Measurements from ENCODE around the gene GSTM3.

DNA sequence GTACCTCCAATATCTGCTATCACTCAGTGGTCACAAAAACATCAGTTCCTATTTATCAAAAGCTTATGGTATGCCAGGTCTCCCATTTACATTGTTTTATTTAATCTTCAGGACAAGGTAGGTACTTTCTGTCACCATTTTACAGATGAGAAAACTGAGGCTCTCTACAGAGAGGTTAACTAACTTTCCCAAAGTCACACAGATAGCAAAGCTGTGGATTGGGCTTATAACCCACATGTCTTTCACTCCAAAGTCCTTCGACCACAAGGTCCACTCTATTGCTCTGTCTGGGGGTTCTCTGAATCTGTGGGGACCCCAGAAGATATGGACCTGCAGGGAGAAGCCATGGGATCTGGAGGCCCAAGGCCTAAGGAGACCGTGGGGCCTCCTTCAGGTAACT is 49.5 kb upstream of the GSTM3 start:
- TF ChIP-seq, protein P1, sequence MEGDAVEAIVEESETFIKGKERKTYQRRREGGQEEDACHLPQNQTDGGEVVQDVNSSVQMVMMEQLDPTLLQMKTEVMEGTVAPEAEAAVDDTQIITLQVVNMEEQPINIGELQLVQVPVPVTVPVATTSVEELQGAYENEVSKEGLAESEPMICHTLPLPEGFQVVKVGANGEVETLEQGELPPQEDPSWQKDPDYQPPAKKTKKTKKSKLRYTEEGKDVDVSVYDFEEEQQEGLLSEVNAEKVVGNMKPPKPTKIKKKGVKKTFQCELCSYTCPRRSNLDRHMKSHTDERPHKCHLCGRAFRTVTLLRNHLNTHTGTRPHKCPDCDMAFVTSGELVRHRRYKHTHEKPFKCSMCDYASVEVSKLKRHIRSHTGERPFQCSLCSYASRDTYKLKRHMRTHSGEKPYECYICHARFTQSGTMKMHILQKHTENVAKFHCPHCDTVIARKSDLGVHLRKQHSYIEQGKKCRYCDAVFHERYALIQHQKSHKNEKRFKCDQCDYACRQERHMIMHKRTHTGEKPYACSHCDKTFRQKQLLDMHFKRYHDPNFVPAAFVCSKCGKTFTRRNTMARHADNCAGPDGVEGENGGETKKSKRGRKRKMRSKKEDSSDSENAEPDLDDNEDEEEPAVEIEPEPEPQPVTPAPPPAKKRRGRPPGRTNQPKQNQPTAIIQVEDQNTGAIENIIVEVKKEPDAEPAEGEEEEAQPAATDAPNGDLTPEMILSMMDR (IDR thresholded peaks at IDR 0.05): no peak
- TF ChIP-seq ESRRA (CRISPR knock-in tag; IDR thresholded peaks at IDR 0.05; ENCODE audit: borderline replicate concordance) (no peak), IRF2 (CRISPR knock-in tag; IDR thresholded peaks at IDR 0.05; ENCODE audit: borderline replicate concordance, low read depth) (no peak), ZNF423 (CRISPR knock-in tag; IDR thresholded peaks at IDR 0.05) (no peak), TP53 (CRISPR knock-in tag; IDR thresholded peaks at IDR 0.05) (no peak), ZNF219 (CRISPR knock-in tag; IDR thresholded peaks at IDR 0.05; ENCODE audit: borderline replicate concordance) (no peak), ZNF671 (CRISPR knock-in tag; IDR thresholded peaks at IDR 0.05) (no peak)
- TF ChIP-seq, protein P2, sequence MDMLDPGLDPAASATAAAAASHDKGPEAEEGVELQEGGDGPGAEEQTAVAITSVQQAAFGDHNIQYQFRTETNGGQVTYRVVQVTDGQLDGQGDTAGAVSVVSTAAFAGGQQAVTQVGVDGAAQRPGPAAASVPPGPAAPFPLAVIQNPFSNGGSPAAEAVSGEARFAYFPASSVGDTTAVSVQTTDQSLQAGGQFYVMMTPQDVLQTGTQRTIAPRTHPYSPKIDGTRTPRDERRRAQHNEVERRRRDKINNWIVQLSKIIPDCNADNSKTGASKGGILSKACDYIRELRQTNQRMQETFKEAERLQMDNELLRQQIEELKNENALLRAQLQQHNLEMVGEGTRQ (CRISPR knock-in tag; IDR thresholded peaks at IDR 0.05): no peak
- TF ChIP-seq, protein P3, sequence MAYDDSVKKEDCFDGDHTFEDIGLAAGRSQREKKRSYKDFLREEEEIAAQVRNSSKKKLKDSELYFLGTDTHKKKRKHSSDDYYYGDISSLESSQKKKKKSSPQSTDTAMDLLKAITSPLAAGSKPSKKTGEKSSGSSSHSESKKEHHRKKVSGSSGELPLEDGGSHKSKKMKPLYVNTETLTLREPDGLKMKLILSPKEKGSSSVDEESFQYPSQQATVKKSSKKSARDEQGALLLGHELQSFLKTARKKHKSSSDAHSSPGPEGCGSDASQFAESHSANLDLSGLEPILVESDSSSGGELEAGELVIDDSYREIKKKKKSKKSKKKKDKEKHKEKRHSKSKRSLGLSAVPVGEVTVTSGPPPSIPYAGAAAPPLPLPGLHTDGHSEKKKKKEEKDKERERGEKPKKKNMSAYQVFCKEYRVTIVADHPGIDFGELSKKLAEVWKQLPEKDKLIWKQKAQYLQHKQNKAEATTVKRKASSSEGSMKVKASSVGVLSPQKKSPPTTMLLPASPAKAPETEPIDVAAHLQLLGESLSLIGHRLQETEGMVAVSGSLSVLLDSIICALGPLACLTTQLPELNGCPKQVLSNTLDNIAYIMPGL (CRISPR knock-in tag; IDR thresholded peaks at IDR 0.05): no peak
- TF ChIP-seq, protein P4, sequence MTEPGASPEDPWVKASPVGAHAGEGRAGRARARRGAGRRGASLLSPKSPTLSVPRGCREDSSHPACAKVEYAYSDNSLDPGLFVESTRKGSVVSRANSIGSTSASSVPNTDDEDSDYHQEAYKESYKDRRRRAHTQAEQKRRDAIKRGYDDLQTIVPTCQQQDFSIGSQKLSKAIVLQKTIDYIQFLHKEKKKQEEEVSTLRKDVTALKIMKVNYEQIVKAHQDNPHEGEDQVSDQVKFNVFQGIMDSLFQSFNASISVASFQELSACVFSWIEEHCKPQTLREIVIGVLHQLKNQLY (CRISPR knock-in tag; IDR thresholded peaks at IDR 0.05): no peak
